GF-D8 (cell line): Measurements from ENCODE around the gene TIA1.
"Not testable (repeated sequence)": the region's sequence is repeated elsewhere in the genome, so short reads cannot be mapped to it uniquely, and the experiment has no call there.

Experiments used
- DNase-seq: peaks from one replicate; lab custom pipeline; 2025; lab: John Stamatoyannopoulos, UW

Gene TIA1

GRCh38 chr2:70248181-70248847 is at the start of gene TIA1:
TIA1 (minus strand) TSS chr2:70248628; CDS start chr2:70248430, 198 bp downstream.
- DNase-seq, result peak; percentile 97

- DNase-seq, result not testable (repeated sequence)
Observed at GRCh38 chr2:70297828-70298227, 49.4 kb upstream of the TIA1 start.

GRCh38 chr2:70283500-70284191 is 35.2 kb upstream of the TIA1 start:
- DNase-seq, result no peak

GRCh38 chr2:70282439-70282838 is 34.0 kb upstream of the TIA1 start:
- no peak for DNase-seq

GRCh38 chr2:70280242-70280798 is 31.9 kb upstream of the TIA1 start:
- DNase-seq, result no peak

GRCh38 chr2:70270323-70270722 is 21.9 kb upstream of the TIA1 start:
- DNase-seq, result no peak

GRCh38 chr2:70269422-70270302 is 21.2 kb upstream of the TIA1 start:
- DNase-seq, result not testable (repeated sequence)

- not testable (repeated sequence) for DNase-seq
Observed at GRCh38 chr2:70266925-70267324, 18.5 kb upstream of the TIA1 start.

- DNase-seq, result no peak
Observed at GRCh38 chr2:70261501-70261900, 13.1 kb upstream of the TIA1 start.

GRCh38 chr2:70258532-70258875 is 10.1 kb upstream of the TIA1 start:
- no peak for DNase-seq

- no peak for DNase-seq
Observed at GRCh38 chr2:70255637-70256314, 7.3 kb upstream of the TIA1 start.

GRCh38 chr2:70250434-70250833 is 2.0 kb upstream of the TIA1 start:
- no peak for DNase-seq

GRCh38 chr2:70247364-70248180 is 856 bp downstream of the TIA1 start:
- DNase-seq, result no peak

GRCh38 chr2:70243806-70244584 is 4.4 kb downstream of the TIA1 start:
- no peak for DNase-seq

- DNase-seq, result no peak
Observed at GRCh38 chr2:70242552-70242951, 5.9 kb downstream of the TIA1 start.

- no peak for DNase-seq
Observed at GRCh38 chr2:70241340-70241739, 7.1 kb downstream of the TIA1 start.

- DNase-seq, result no peak
Observed at GRCh38 chr2:70240599-70240998, 7.8 kb downstream of the TIA1 start.

GRCh38 chr2:70233926-70234325 is 14.5 kb downstream of the TIA1 start:
- DNase-seq, result no peak

- no peak for DNase-seq
Observed at GRCh38 chr2:70226781-70227180, 21.6 kb downstream of the TIA1 start.

- DNase-seq, result not testable (repeated sequence)
Observed at GRCh38 chr2:70223305-70223704, 25.1 kb downstream of the TIA1 start.
